22Rv1 (cell line): Measurements from ENCODE around the gene DCDC2.

ENCODE experiments used
- ZFX ChIP-seq: fragments of 450-650 bp; IDR thresholded peaks from 2 replicates; pipeline ENCODE4 v1.6.1; 2017; ENCODE audit warnings: antibody characterized with exemption, borderline replicate concordance
- TF ChIP-seq, protein P1 (sequence below): fragments of 450-650 bp; IDR thresholded peaks from 2 replicates; pipeline ENCODE4 v1.5.1; 2017; ENCODE audit warnings: mild to moderate bottlenecking

DNA sequence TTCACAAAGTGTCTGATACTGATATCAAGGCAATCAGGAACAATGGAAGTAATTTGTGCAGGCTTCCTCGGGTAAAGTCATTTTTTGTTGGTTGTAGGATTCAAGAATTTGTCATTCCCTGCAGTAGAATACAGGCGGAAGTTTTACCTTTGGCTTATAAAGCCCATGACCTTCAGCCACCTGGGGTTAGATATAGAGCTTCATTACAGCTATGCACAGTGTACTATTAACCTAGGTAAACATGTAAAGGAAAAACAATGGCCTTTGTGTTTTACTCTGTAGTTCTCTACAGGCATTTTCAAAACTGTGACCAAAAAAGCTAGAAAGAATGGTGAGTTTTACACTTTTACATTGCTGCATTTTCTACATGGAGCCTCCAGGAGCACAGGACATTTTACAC lies 116.9 kb downstream of the DCDC2 start:
- TF ChIP-seq, protein P1, sequence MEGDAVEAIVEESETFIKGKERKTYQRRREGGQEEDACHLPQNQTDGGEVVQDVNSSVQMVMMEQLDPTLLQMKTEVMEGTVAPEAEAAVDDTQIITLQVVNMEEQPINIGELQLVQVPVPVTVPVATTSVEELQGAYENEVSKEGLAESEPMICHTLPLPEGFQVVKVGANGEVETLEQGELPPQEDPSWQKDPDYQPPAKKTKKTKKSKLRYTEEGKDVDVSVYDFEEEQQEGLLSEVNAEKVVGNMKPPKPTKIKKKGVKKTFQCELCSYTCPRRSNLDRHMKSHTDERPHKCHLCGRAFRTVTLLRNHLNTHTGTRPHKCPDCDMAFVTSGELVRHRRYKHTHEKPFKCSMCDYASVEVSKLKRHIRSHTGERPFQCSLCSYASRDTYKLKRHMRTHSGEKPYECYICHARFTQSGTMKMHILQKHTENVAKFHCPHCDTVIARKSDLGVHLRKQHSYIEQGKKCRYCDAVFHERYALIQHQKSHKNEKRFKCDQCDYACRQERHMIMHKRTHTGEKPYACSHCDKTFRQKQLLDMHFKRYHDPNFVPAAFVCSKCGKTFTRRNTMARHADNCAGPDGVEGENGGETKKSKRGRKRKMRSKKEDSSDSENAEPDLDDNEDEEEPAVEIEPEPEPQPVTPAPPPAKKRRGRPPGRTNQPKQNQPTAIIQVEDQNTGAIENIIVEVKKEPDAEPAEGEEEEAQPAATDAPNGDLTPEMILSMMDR = no peak
- TF ChIP-seq ZFX = no peak
